ENCODE measurements around the gene STX8.

- TF ChIP-seq TAF1 (IDR thresholded peaks at IDR 0.05; ENCODE audit: borderline replicate concordance, insufficient read depth, low read length) (no peak), POLR2AphosphoS5 (IDR thresholded peaks at IDR 0.05; ENCODE audit: low read depth, low read length) (no peak), SIN3A (IDR thresholded peaks at IDR 0.05; ENCODE audit: borderline replicate concordance, insufficient read depth, low read length) (no peak), REST (IDR thresholded peaks at IDR 0.05; ENCODE audit: insufficient read depth in 1 of 2, low read depth in 2 of 2, low read length in 2 of 2) (no peak)
Observed at GRCh38 chr17:9553596-9553995, 22.0 kb downstream of the STX8 start.
